Gastroesophageal sphincter (tissue), 3 donors: ENCODE data around the gene HSP90AB1.

ENCODE experiments used
- CTCF ChIP-seq, 4 experiments: fragments of 200-600 bp in 2 of 4; fragments of 450-650 bp in 2 of 4; sonication (generic) in 1 of 4; IDR thresholded peaks; one replicate each; pipeline ENCODE4 v1.5.1; 2017 to 2019; ENCODE audit warnings: antibody characterized with exemption in 4 of 4, mild to moderate bottlenecking in 2 of 4, moderate library complexity in 2 of 4
- EP300 ChIP-seq: sonication (generic); formaldehyde crosslinking; IDR thresholded peaks from one replicate; pipeline ENCODE4 v1.6.1; 2017; ENCODE audit warnings: antibody characterized with exemption, mild to moderate bottlenecking
- POLR2A ChIP-seq, 2 donors: fragments of 450-650 bp; IDR thresholded peaks; one replicate each; pipeline ENCODE4 v1.6.1; 2017; ENCODE audit warnings: antibody characterized with exemption in 2 of 2, mild to moderate bottlenecking in 2 of 2, moderate library complexity in 1 of 2
- POLR2AphosphoS5 ChIP-seq: sonication (generic); formaldehyde crosslinking; IDR thresholded peaks from one replicate; pipeline ENCODE4 v1.6.1; 2017; ENCODE audit warnings: antibody characterized with exemption

GRCh38 chr6:44201200-44201599 is 45.7 kb upstream of the HSP90AB1 start:
- TF ChIP-seq POLR2A (IDR thresholded peaks at IDR 0.05), result no peak
- no peak for TF ChIP-seq CTCF (IDR thresholded peaks at IDR 0.05)
- TF ChIP-seq POLR2AphosphoS5, result no peak
- TF ChIP-seq EP300, result no peak
